Measurements from ENCODE around the gene PRADC1.

Gene PRADC1

DNA sequence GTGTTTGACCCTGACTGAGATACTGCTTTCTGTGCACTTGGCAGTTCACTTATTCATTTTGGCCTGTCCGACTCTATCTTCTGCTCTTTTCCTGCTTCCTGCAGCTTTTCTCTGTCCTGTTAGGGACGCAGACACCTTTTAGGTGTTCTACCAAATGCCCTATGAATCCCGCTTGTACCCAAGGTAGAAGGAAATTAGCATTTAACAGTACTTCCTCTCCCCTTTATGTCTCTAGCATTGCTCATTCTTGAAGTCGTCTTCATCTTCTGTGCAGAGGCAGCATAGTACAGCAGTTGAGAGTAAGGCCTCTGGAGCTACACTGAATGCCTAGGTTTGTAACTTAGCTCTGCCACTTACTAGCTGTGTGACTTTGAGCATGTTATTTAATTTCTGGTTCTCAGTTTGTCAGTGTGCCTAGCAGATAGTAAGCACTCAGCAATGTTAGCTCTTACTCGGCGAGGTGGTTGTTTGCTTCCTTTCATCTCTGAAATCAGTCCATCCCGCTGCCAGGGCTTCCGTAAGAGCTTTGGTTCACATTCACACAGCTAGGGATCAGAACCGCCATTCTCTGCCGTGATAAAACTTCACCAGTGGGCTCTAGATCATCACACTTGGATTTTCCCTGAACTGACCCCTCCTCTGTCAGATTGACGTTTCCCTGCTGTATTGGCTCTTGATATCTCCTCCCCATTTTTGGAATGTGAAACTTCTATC, 2.4 kb upstream of the PRADC1 start:
- no peak for DNase-seq (ENCODE audit: low read depth)

GRCh38 chr2:73233932-73234832, 1.1 kb upstream of the PRADC1 start, which contains the start of gene CCT7:
TSS of gene CCT7 (plus strand) at chr2:73234308. CDS start at chr2:73234379, 71 bp downstream.
- DNase-seq (ENCODE audit: low read depth), result peak; percentile 73

- DNase-seq (ENCODE audit: low read depth), result no peak
These were observed 461 bp downstream of the PRADC1 start for GRCh38 chr2:73232403-73233153.

GRCh38 chr2:73228631-73229030, 4.4 kb downstream of the PRADC1 start:
- no peak for DNase-seq (ENCODE audit: low read depth)

- DNase-seq (ENCODE audit: low read depth), result no peak
These were observed 6.0 kb downstream of the PRADC1 start for GRCh38 chr2:73227086-73227485.

DNA sequence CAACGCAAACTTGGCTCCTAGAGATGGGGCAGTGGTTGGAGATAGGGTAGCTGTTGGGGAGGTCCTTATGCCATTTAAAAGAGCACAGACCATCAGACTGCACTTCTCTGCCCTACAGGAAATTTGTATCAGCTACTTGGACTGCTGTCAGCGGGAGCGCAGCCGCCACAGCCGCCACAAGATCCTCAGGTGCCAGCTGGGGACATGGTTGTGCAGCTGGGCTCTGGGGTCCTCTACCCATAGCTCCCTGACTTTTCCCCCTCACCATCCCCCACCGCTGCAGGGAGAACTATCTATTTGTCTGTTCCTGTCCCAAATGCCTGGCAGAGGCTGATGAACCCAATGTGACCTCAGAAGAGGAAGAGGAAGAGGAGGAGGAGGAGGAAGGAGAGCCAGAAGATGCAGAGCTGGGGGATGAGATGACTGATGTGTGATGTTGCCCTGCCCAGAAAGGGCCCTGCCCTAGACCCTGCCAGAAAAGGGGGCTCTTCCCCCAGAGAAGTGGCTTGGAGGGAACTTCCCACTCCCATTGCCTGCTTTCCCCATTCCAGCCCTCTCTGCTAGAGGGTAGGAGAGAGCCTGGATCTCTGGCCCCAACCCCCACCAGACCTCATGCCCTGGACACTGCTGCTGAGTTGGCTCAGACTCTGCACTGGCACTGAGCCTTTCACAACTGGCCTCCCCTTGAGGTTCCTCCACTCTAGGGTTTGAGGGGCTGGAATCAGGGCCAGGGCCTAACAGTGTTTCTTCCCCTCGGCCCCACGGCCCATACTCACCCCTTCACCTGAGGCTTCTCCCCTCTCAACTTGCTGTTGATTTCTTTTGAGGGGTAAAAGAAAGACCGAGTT, 7.3 kb downstream of the PRADC1 start:
- no peak for DNase-seq (ENCODE audit: low read depth)

GRCh38 chr2:73223821-73224220, 9.2 kb downstream of the PRADC1 start:
- DNase-seq (ENCODE audit: low read depth), result no peak

DNA sequence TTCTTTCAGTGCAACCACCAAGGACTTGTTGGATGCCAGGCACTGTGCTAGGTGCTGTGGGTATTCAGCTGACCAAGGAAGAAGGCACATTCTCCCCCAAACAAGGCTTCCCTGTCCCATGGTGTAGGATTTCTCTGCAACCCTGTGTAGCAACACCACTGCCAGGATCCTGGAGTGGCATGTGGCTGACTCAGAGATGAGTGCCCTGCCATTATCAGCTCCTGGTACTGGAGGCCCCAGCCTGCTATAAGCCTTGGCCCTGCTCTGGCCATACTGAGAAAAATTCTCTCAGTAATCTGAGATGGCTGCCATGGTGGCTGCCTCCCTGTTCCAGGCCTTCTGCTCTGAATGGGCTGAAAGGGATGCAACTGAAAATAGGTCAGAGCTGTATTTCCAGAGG, 14.7 kb downstream of the PRADC1 start:
- no peak for DNase-seq (ENCODE audit: low read depth)

DNA sequence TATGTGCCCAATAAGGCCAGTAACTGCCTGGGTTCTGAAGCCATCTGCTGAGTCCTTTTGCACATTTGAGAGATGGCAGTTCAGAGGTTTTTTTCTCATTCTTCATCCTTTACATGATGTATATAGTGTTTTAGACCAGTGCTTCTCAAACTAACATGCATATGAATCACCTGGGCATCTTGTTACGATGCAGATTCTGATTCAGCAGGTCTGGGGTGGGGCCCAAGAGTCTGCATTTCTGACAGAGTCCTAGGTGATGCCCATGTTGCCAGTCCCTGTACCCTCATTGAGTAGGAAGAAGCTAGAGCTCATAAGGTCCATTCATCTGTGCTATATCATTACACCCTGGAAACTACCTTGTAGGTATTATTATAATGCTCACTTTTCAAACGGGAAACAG, 15.2 kb downstream of the PRADC1 start:
- DNase-seq (ENCODE audit: low read depth), result no peak

DNA sequence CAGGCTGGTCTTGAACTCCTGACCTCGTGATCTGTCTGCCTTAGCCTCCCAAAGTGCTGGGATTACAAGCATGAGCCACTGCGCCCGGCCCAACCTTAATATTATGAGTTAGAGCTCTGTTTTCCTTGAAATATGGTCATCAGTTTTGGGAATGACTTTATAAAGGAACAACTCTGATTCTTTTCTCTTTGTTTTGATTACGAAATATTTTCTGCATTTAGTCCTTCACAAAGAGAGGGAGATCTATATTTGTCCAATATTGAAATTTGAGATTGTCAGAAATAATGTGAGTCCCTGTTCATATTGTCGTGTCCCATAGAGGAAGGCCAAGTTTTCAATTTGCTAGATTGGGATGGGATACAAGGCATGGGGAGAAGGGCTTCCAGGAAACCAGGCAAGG, 15.9 kb downstream of the PRADC1 start:
- DNase-seq (ENCODE audit: low read depth), result no peak

DNA sequence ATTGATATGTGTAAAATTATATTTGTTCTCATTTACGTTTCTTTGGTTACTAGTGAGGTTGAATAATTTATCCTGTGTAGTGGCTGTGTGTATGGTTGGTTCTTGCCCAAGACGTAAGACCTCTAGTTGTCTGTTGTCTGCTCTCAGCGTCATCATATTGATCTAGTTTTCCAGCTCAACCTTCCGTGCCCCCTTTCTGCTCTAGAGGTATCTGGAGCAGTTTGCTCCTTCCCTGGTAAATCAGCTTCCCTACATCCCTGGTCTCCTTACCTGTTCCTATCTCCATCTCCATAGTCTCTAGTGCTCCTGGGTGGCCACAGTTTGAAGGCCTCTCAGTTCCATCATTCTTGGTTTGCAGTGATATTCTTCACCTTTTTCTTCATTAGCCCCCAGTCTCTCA, 17.8 kb downstream of the PRADC1 start:
- no peak for DNase-seq (ENCODE audit: low read depth)

DNA sequence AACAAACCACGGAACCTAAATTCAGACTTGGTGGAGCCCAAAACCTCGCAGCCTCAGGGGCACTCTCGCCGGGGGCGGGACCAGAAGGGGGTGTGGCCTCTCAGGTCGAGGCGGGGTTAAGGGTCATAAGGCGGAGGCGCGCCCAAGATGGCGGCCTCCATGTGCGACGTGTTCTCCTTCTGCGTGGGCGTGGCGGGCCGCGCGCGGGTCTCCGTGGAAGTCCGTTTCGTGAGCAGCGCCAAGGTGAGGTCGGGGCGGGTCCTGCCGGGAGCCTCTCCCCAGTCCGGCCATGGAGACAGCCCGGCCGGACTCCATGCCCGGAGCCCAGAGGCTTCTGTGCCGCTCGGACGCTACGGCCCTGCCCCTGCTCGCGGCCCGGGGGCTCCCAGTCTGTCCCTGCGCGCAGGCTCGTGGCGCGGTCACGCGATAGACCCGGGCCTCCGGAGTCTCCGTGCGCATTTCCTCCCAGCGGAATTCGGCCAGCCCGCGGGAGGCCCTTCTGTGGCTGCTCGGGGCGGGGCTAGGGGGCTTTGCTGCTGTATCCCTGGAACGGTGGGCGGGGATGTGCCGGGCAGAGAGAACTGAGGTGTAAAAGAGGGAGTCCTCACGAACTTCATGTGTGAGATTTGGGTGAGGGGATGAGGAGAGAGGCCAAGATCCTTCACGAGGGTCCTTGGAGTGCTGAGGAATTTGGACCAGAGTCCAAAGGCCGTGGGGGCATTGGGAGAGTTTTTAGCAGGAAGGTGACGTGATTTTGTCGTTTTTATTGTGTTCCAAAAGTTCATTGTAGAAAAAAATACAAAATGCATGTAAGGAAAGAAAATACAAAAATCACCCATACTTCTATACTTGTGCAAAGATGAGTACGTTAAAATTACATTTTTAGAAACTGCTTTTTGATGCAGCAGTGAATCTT, 18.7 kb downstream of the PRADC1 start, which contains the start of gene SMYD5:
SMYD5 (plus strand) TSS at position 126 of the 916 bp plus-strand sequence; CDS start at position 148, 22 bp downstream.
- peak; percentile 85 for DNase-seq (ENCODE audit: low read depth)

- DNase-seq (ENCODE audit: low read depth), result peak; percentile 52
These were observed 20.4 kb downstream of the PRADC1 start for GRCh38 chr2:73212448-73213176.

GRCh38 chr2:73212098-73212447, 21.0 kb downstream of the PRADC1 start:
- no peak for DNase-seq (ENCODE audit: low read depth)

DNA sequence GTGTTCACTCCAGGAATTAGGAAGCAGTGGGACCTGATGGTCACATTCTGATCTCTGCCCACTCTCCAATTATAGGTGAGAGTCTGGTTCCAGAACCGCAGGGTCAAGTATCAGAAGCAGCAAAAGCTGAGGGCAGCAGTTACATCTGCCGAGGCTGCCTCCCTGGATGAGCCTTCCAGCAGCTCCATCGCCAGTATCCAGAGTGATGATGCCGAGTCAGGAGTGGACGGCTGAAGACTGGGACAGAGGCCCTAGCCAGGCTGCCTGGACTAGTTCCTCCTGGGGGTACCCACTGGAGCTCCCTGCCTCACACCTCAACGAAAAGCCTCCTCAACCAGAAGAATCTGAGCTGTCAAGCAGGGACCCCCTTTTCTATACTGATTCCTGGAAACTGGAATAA, 22.3 kb downstream of the PRADC1 start:
- no peak for DNase-seq (ENCODE audit: low read depth)

- no peak for DNase-seq (ENCODE audit: low read depth)
These were observed 23.0 kb downstream of the PRADC1 start for GRCh38 chr2:73210019-73210418.

GRCh38 chr2:73208258-73208657, 24.8 kb downstream of the PRADC1 start:
- no peak for DNase-seq (ENCODE audit: low read depth)

- DNase-seq (ENCODE audit: low read depth), result no peak
These were observed 27.4 kb downstream of the PRADC1 start for GRCh38 chr2:73205611-73206010.

DNA sequence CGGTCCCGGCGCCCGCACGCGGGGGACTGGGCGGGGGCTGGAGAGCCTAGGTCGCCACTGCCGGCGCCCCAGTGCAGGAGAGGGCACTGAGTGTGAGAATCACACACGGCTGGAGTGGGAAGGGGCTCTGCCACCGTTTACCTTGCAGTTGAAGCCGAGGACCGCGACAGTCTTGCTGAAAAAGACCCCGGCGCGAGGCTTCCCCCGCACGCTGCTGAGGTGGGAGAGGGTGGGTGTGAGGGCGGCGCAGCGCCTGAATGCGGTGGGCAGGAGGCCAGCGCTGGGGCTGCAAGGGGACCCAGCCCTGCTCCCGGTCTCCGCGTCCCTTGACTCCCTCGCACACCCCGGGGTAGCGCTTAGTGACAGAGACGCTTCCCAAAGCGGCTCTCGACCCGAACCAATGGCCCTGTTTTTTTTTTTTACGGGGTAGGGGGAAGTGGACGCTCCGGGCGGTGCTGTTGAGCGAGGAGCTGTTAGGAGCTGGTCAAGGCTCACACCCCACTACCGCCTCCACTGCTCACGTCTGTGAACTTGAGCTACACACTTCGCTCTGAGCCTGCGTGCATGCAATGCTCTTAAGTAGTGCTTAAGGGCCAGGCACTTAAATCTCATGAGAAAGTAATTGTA, 29.9 kb downstream of the PRADC1 start:
- no peak for DNase-seq (ENCODE audit: low read depth)
